Endothelial cell of umbilical vein (primary cell): ENCODE measurements around the gene STX5. TPM values are rescaled to one million over a fixed set of nuclear protein-coding genes. Genes with fewer than 3 reads are reported as not detected.

Experiments used
- BruUV-seq: library from RNA; stranded (reverse); fragments of 400-500 nt; replicated peaks from 2 replicates; lab custom pipeline; 2021; lab: Mats Ljungman, UMichigan
- CTCF ChIA-PET: fragments of 300-600, 350-600 bp; sonication (Branson Sonifier 250); formaldehyde crosslinking; loops from one replicate; lab custom pipeline; 2021; ENCODE audit warnings: antibody characterized with exemption, inconsistent platforms; lab: Charles Lee
- POLR2A ChIA-PET: fragments of 300-600, 350-600 bp; sonication (Branson Sonifier 250); formaldehyde crosslinking; loops from one replicate; lab custom pipeline; 2021; ENCODE audit warnings: antibody characterized with exemption, inconsistent platforms; lab: Charles Lee
- DNase-seq: peaks from one replicate; pipeline ENCODE4 v3.0.0-alpha.2; 2011; ENCODE audit warnings: low read depth, low spot score
- FAIRE-seq: peaks from 2 replicates; lab custom pipeline; 2011; peaks lifted over from hg19 to GRCh38; lab: Jason Lieb, UNC
- H2AFZ ChIP-seq: 2 replicates; pipeline ENCODE4 v1.6.0; 2012; ENCODE audit warnings: low read depth, low read length, control low read depth, inconsistent platforms
- H3K27ac ChIP-seq: 2 replicates; pipeline ENCODE4 v1.5.1; 2011; ENCODE audit warnings: low read depth, mild to moderate bottlenecking, control low read depth, low read length, moderate library complexity; ENCODE audit not compliant: insufficient read depth
- H3K27me3 ChIP-seq, 2 experiments: 2 replicates each; pipeline versions ENCODE4 v1.6.0 to v1.6.1; 2011; ENCODE audit warnings: low read length in 2 of 2, mixed read lengths in 1 of 2; ENCODE audit not compliant: control insufficient read depth in 2 of 2, insufficient read depth in 2 of 2
- H3K36me3 ChIP-seq, 2 experiments: 2 replicates in 1 of 2; 3 replicates in 1 of 2; pipeline ENCODE4 v1.5.1; 2011; ENCODE audit warnings: low read length in 2 of 2, mild to moderate bottlenecking in 1 of 2, moderate library complexity in 1 of 2; ENCODE audit not compliant: control insufficient read depth in 2 of 2, insufficient read depth in 2 of 2; ENCODE audit errors: extremely low read depth in 1 of 2
- H3K4me1 ChIP-seq: 3 replicates; pipeline ENCODE4 v1.5.1; 2011; ENCODE audit warnings: mild to moderate bottlenecking, low read length; ENCODE audit not compliant: control insufficient read depth, insufficient read depth; ENCODE audit errors: extremely low read depth
- H3K4me2 ChIP-seq: 2 replicates; pipeline ENCODE4 v1.6.1; 2011; ENCODE audit warnings: low read length, control low read depth, mixed read lengths; ENCODE audit not compliant: insufficient read depth
- H3K4me3 ChIP-seq, 3 experiments: fragments of 200-600 bp in 1 of 3; sonication (generic), shearing (Covaris generic) in 1 of 3; replicated peaks in 1 of 3; 2 replicates each; pipeline ENCODE4 v1.5.1; 2011 to 2016; ENCODE audit warnings: control low read depth in 3 of 3, low read length in 3 of 3, mild to moderate bottlenecking in 2 of 3, inconsistent platforms in 1 of 3, low read depth in 1 of 3, moderate library complexity in 1 of 3; ENCODE audit not compliant: insufficient read depth in 1 of 3
- H3K79me2 ChIP-seq: 2 replicates; pipeline ENCODE4 v1.6.0; 2012; ENCODE audit warnings: low read length, inconsistent platforms; ENCODE audit not compliant: control insufficient read depth, insufficient read depth
- H3K9ac ChIP-seq: replicated peaks from 2 replicates; pipeline ENCODE3; 2011; ENCODE audit warnings: low read length, control low read depth; ENCODE audit not compliant: insufficient read depth; ENCODE audit errors: extremely low read depth
- H3K9me1 ChIP-seq: replicated peaks from 3 replicates; pipeline ENCODE4 v1.6.0; 2011; ENCODE audit warnings: mild to moderate bottlenecking, low read length; ENCODE audit not compliant: control insufficient read depth, insufficient read depth; ENCODE audit errors: extremely low read depth
- H3K9me3 ChIP-seq: replicated peaks from 2 replicates; pipeline ENCODE4 v1.5.1; 2012; ENCODE audit warnings: low read length, inconsistent platforms; ENCODE audit not compliant: control insufficient read depth, insufficient read depth
- H4K20me1 ChIP-seq: replicated peaks from 2 replicates; pipeline ENCODE3; 2011; ENCODE audit warnings: mild to moderate bottlenecking, low read length; ENCODE audit not compliant: control insufficient read depth, insufficient read depth; ENCODE audit errors: extremely low read depth
- CTCF ChIP-seq, 2 donors: IDR thresholded peaks; 1 replicate in 1 of 2; 2 replicates in 1 of 2; pipeline ENCODE4 v1.5.1; 2011; ENCODE audit warnings: low read length in 2 of 2, mild to moderate bottlenecking in 2 of 2, moderate library complexity in 2 of 2, control low read depth in 1 of 2, inconsistent platforms in 1 of 2, low read depth in 1 of 2; ENCODE audit not compliant: insufficient read depth in 1 of 2; ENCODE audit errors: extremely low read depth in 1 of 2
- EZH2 ChIP-seq: IDR thresholded peaks from 2 replicates; pipeline ENCODE4 v1.6.1; 2012; ENCODE audit warnings: borderline replicate concordance, low read depth, mild to moderate bottlenecking, moderate library complexity, low read length, inconsistent platforms; ENCODE audit not compliant: severe bottlenecking
- FOS ChIP-seq: IDR thresholded peaks from 2 replicates; pipeline ENCODE4 v1.6.1; 2011; ENCODE audit warnings: mild to moderate bottlenecking, low read length, moderate library complexity, borderline replicate concordance; ENCODE audit not compliant: insufficient read depth
- GATA2 ChIP-seq: IDR thresholded peaks from 2 replicates; pipeline ENCODE4 v1.7.0; 2011; ENCODE audit warnings: low read depth, mild to moderate bottlenecking, moderate library complexity, mixed read lengths, low read length; ENCODE audit not compliant: insufficient read length, insufficient read depth
- JUN ChIP-seq: IDR thresholded peaks from 2 replicates; pipeline ENCODE4 v1.6.1; 2011; ENCODE audit warnings: borderline replicate concordance, low read depth; ENCODE audit not compliant: insufficient read length, insufficient read depth
- MAX ChIP-seq: IDR thresholded peaks from 2 replicates; pipeline ENCODE4 v1.6.1; 2011; ENCODE audit not compliant: insufficient read depth, insufficient read length
- MYC ChIP-seq: IDR thresholded peaks from one replicate; pipeline ENCODE4 v1.6.1; 2011; ENCODE audit warnings: mild to moderate bottlenecking, low read depth, low read length
- POLR2A ChIP-seq: IDR thresholded peaks from 2 replicates; pipeline ENCODE4 v1.6.1; 2012; ENCODE audit warnings: low read depth, mild to moderate bottlenecking, control low read depth, low read length
- POLR2AphosphoS5 ChIP-seq: IDR thresholded peaks from 2 replicates; pipeline ENCODE4 v1.6.1; 2012; ENCODE audit warnings: low read depth, mild to moderate bottlenecking, control low read depth, low read length, moderate library complexity; ENCODE audit not compliant: insufficient read depth
- dilution Hi-C: fragments of 300-500 bp; cut with MboI; formaldehyde crosslinking; loops from one replicate; pipeline ENCODE4 v1.15.0; 2019; ENCODE audit warnings: low sequenced_read_pairs; ENCODE audit not compliant: extremely low pct_ligation_motif_present
- intact Hi-C: fragments of 100-400 bp; cut with micrococcal nuclease; formaldehyde crosslinking; loops from one replicate; pipeline ENCODE4 v1.10.0; 2022
- polyA plus RNA-seq, 4 experiments: library from polyadenylated mRNA; depleted of rRNA in 3 of 4; stranded (reverse) in 3 of 4; unstranded in 1 of 4; fragments of >200 nt; gene quantifications; 2 replicates each; pipeline versions ENCODE4 v1.2.1 to v1.2.3, GENCODE V29; 2011 to 2012; ENCODE audit warnings: missing spikeins in 1 of 4
- total RNA-seq: library from RNA; stranded (reverse); gene quantifications from 2 replicates; pipeline ENCODE4 v1.2.3, GENCODE V29; 2021

Gene STX5
- total and polyA plus RNA-seq, 2 donors (not counting 3 experiments of a cell fraction or from before 2014, with no cell fraction given): 41.3 to 46.4 TPM

GRCh38 chr11:62774407-62774806 is 57.4 kb downstream of the STX5 start:
- H3K4me1 ChIP-seq: peaks cover 11% of the 10 kb centered on the region
- no peak overlapping the region for H3K27ac ChIP-seq
- BruUV-seq: no TSS peak
- peaks cover 2% of the 10 kb centered on the region for H3K79me2 ChIP-seq
- H3K4me2 ChIP-seq: no peak overlapping the region
- no peaks in the 10 kb centered on the region for H4K20me1 ChIP-seq
- DNase-seq: no peak
- intact Hi-C loops: loop anchor here (5.0 kb wide), 1 partner anchor 108 kb away; the partner anchor contains the start of gene SLC3A2
- no peak overlapping the region for H3K4me3 ChIP-seq
- dilution Hi-C loops: no loop called here
- no peak overlapping the region for H3K9ac ChIP-seq
- H3K27me3 ChIP-seq: no peaks in the 10 kb centered on the region
- no peaks in the 10 kb centered on the region for H3K9me3 ChIP-seq
- ChIA-PET POLR2A (interaction anchor here (0.7 to 1.4 kb wide), 2 partner anchors 21 to 230 kb away, joined by 4 to 5 read pairs; partner anchors contain the start of gene ZBTB3), CTCF (interaction anchor here (0.7 to 5.2 kb wide), 2 partner anchors 12 to 26 kb away, joined by 4 to 41 read pairs; no protein-coding TSS in a partner anchor)
- no peak for TF ChIP-seq MYC
- no peak for TF ChIP-seq JUN
- no peak for TF ChIP-seq POLR2A
- no peak for TF ChIP-seq MAX
- TF ChIP-seq FOS: no peak
- no peak for TF ChIP-seq POLR2AphosphoS5
- no peak for TF ChIP-seq GATA2
- no peak for TF ChIP-seq EZH2
- TF ChIP-seq CTCF (IDR thresholded peaks at IDR 0.05; ENCODE audit: extremely low read depth in 1 of 2, insufficient read depth in 1 of 2, low read depth in 1 of 2, low read length in 2 of 2): no peak
- no peak for FAIRE-seq
- no peaks in the 10 kb centered on the region for H3K9me1 ChIP-seq
- peaks cover 0 to 19% of the 10 kb centered on the region in 2 experiments for H3K36me3 ChIP-seq
- H2AFZ ChIP-seq: no peak overlapping the region
